ENCODE data around the gene HIBADH.
"Not testable (repeated sequence)": the region's sequence is repeated elsewhere in the genome, so short reads cannot be mapped to it uniquely, and the experiment has no call there.

HIBADH gene

GRCh38 chr7:27501879-27502278 is 160.8 kb downstream of the HIBADH start:
- H3K4me3 Mint-ChIP-seq, H3K36me3 Mint-ChIP-seq, H3K27me3 Mint-ChIP-seq, ATAC-seq, H3K27ac Mint-ChIP-seq, H3K9me3 Mint-ChIP-seq, H3K4me1 Mint-ChIP-seq: not testable (repeated sequence)

GRCh38 chr7:27501001-27501400 is 161.7 kb downstream of the HIBADH start:
- peak; percentile 36 for ATAC-seq
- H3K4me1 Mint-ChIP-seq, result no peaks in the 10 kb centered on the region
- H3K36me3 Mint-ChIP-seq, result no peaks in the 10 kb centered on the region
- no peaks in the 10 kb centered on the region for H3K9me3 Mint-ChIP-seq
- no peak overlapping the region for H3K4me3 Mint-ChIP-seq
- H3K27me3 Mint-ChIP-seq, result no peaks in the 10 kb centered on the region
- no peak overlapping the region for H3K27ac Mint-ChIP-seq

- H3K4me3 Mint-ChIP-seq, result no peak overlapping the region
- no peaks in the 10 kb centered on the region for H3K36me3 Mint-ChIP-seq
- no peak for ATAC-seq
- H3K27me3 Mint-ChIP-seq, result no peaks in the 10 kb centered on the region
- H3K9me3 Mint-ChIP-seq, result no peaks in the 10 kb centered on the region
- no peaks in the 10 kb centered on the region for H3K4me1 Mint-ChIP-seq
- no peak overlapping the region for H3K27ac Mint-ChIP-seq
These were observed 170.5 kb downstream of the HIBADH start for GRCh38 chr7:27492224-27492623.

- H3K4me1 Mint-ChIP-seq, result no peaks in the 10 kb centered on the region
- H3K36me3 Mint-ChIP-seq, result no peaks in the 10 kb centered on the region
- ATAC-seq, result no peak
- no peak overlapping the region for H3K4me3 Mint-ChIP-seq
- no peaks in the 10 kb centered on the region for H3K27me3 Mint-ChIP-seq
- no peak overlapping the region for H3K27ac Mint-ChIP-seq
- H3K9me3 Mint-ChIP-seq, result no peaks in the 10 kb centered on the region
These were observed 171.1 kb downstream of the HIBADH start for GRCh38 chr7:27491534-27491933.

GRCh38 chr7:27487509-27487908 is 175.2 kb downstream of the HIBADH start:
- H3K4me3 Mint-ChIP-seq, result no peak overlapping the region
- no peak overlapping the region for H3K27ac Mint-ChIP-seq
- H3K36me3 Mint-ChIP-seq, result no peaks in the 10 kb centered on the region
- H3K4me1 Mint-ChIP-seq, result no peaks in the 10 kb centered on the region
- H3K27me3 Mint-ChIP-seq, result no peaks in the 10 kb centered on the region
- H3K9me3 Mint-ChIP-seq, result no peaks in the 10 kb centered on the region
- no peak for ATAC-seq

GRCh38 chr7:27484451-27484850 is 178.2 kb downstream of the HIBADH start:
- H3K27me3 Mint-ChIP-seq, result no peaks in the 10 kb centered on the region
- H3K27ac Mint-ChIP-seq, result no peak overlapping the region
- no peaks in the 10 kb centered on the region for H3K4me1 Mint-ChIP-seq
- H3K9me3 Mint-ChIP-seq, result no peaks in the 10 kb centered on the region
- H3K36me3 Mint-ChIP-seq, result no peaks in the 10 kb centered on the region
- no peak for ATAC-seq
- H3K4me3 Mint-ChIP-seq, result no peak overlapping the region

GRCh38 chr7:27482219-27482618 is 180.5 kb downstream of the HIBADH start:
- H3K4me1 Mint-ChIP-seq, result no peaks in the 10 kb centered on the region
- H3K4me3 Mint-ChIP-seq, result no peak overlapping the region
- H3K36me3 Mint-ChIP-seq, result no peaks in the 10 kb centered on the region
- H3K27me3 Mint-ChIP-seq, result no peaks in the 10 kb centered on the region
- no peaks in the 10 kb centered on the region for H3K9me3 Mint-ChIP-seq
- no peak for ATAC-seq
- H3K27ac Mint-ChIP-seq, result no peak overlapping the region

- Mint-ChIP-seq H3K27ac (no peak overlapping the region), H3K36me3 (no peaks in the 10 kb centered on the region), H3K9me3 (no peaks in the 10 kb centered on the region), H3K4me1 (no peaks in the 10 kb centered on the region), H3K27me3 (peaks cover 6% of the 10 kb centered on the region), H3K4me3 (no peak overlapping the region)
- no peak for ATAC-seq
These were observed 184.1 kb downstream of the HIBADH start for GRCh38 chr7:27478556-27478955.

GRCh38 chr7:27478084-27478483 is 184.6 kb downstream of the HIBADH start:
- Mint-ChIP-seq H3K36me3 (no peaks in the 10 kb centered on the region), H3K4me3 (no peak overlapping the region)
- no peak for ATAC-seq

GRCh38 chr7:27476493-27476892 is 186.2 kb downstream of the HIBADH start:
- ATAC-seq, result no peak
- H3K27me3 Mint-ChIP-seq, result peaks cover 6% of the 10 kb centered on the region

More at GRCh38 chr7:27478084-27478483, 184.6 kb downstream of the HIBADH start:
- Mint-ChIP-seq H3K27ac (no peak overlapping the region), H3K9me3 (no peaks in the 10 kb centered on the region), H3K4me1 (no peaks in the 10 kb centered on the region), H3K27me3 (peaks cover 6% of the 10 kb centered on the region)

More at GRCh38 chr7:27476493-27476892, 186.2 kb downstream of the HIBADH start:
- H3K9me3 Mint-ChIP-seq, result no peaks in the 10 kb centered on the region
- no peak overlapping the region for H3K4me3 Mint-ChIP-seq
- H3K4me1 Mint-ChIP-seq, result no peaks in the 10 kb centered on the region
- H3K36me3 Mint-ChIP-seq, result no peaks in the 10 kb centered on the region
- no peak overlapping the region for H3K27ac Mint-ChIP-seq

Measured in stimulated activated memory B cell treated with anti-CD40 and anti-IgM and Interleukin-4, amounts not matched to agents 10 μg/mL and 1 μg/mL and 100 μg/mL, for 72 hours (primary cell).